ENCODE results near the gene NGEF.

GRCh38 chr2:233039846-233040530, 26.9 kb upstream of the NGEF start:
- TF ChIP-seq CTCF (IDR thresholded peaks at IDR 0.05; ENCODE audit: insufficient read depth, low read depth, low read length): no peak
- TF ChIP-seq EZH2 (IDR thresholded peaks at IDR 0.05; ENCODE audit: insufficient read depth, low read length): no peak
